Measurements from ENCODE around the gene ESAM. TPM values are rescaled to one million over a fixed set of nuclear protein-coding genes. Genes with fewer than 3 reads are reported as not detected.
A peak's percentile ranks its signal among the peaks of the same experiment; 100 is the strongest.

ESAM gene
- total RNA-seq, result 100 to 1,000 TPM in 1 of 2 donors, 10 to 100 TPM in 1; 54.2 to 116 TPM

GRCh38 chr11:124762105-124762623 is at the start of gene ESAM:
ESAM (minus strand) TSS chr11:124762290; CDS start chr11:124762154, 136 bp downstream.
- Histone ChIP-seq H3K27ac (peak within 1 kb of the TSS; percentile 81 to 83), H3K27me3 (replicated peaks; ENCODE audit: insufficient read depth) (no peaks in the 10 kb centered on the region), H3K4me1 (ENCODE audit: control insufficient read depth in 1 of 2, low read depth in 2 of 2) (peaks cover 11 to 51% of the 10 kb centered on the region in 2 donors), H3K36me3 (no peaks in the 10 kb centered on the region), H3K9me3 (no peaks in the 10 kb centered on the region), H3K4me3 (peak within 1 kb of the TSS; percentile 70)
- ATAC-seq (ENCODE audit: insufficient number of reproducible peaks, low FRiP score, low read depth) (no peak), DNase-seq (ENCODE audit: low spot score) (no peak)
- TF ChIP-seq CTCF (IDR thresholded peaks at IDR 0.05), result no peak

- H3K36me3 ChIP-seq, result no peaks in the 10 kb centered on the region
- H3K27me3 ChIP-seq (replicated peaks; ENCODE audit: insufficient read depth), result no peaks in the 10 kb centered on the region
- DNase-seq (ENCODE audit: low spot score) (no peak), ATAC-seq (ENCODE audit: insufficient number of reproducible peaks, low FRiP score, low read depth) (no peak)
- no peak overlapping the region for H3K4me3 ChIP-seq
- H3K4me1 ChIP-seq (ENCODE audit: control insufficient read depth in 1 of 2, low read depth in 2 of 2), result no peaks in the 10 kb centered on the region
- TF ChIP-seq CTCF (IDR thresholded peaks at IDR 0.05), result no peak
- no peaks in the 10 kb centered on the region for H3K9me3 ChIP-seq
- H3K27ac ChIP-seq, result no peak overlapping the region
Measured at GRCh38 chr11:124811399-124812125, 49.5 kb upstream of the ESAM start.

- ATAC-seq (ENCODE audit: insufficient number of reproducible peaks, low FRiP score, low read depth), result no peak
- no peaks in the 10 kb centered on the region for H3K27me3 ChIP-seq (replicated peaks; ENCODE audit: insufficient read depth)
- no peak for DNase-seq (ENCODE audit: low spot score)
- TF ChIP-seq CTCF (IDR thresholded peaks at IDR 0.05), result no peak
- no peaks in the 10 kb centered on the region for H3K9me3 ChIP-seq
- no peak overlapping the region for H3K4me3 ChIP-seq
- peaks cover 4% of the 10 kb centered on the region for H3K36me3 ChIP-seq
- H3K4me1 ChIP-seq (ENCODE audit: control insufficient read depth in 1 of 2, low read depth in 2 of 2), result no peaks in the 10 kb centered on the region
- no peak overlapping the region for H3K27ac ChIP-seq
Measured at GRCh38 chr11:124807660-124808270, 45.7 kb upstream of the ESAM start.

DNA sequence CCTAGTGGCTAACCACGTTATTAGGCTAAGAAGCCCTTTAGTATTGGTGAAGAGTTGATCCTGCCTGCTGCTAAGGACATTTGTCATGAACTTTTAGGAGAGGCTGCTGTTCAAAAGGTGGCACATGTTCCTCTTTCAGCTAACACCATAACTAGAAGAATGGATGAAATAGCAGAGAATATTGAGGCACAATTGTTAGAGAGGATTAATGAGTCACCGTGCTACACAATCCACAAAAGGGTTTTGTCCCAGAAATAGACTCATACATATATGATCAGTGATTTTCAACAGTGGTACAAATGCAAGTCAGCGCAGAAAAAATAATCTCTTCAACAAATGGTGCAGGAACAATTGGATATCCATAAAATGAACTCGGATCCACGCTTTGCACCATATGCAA is 45.1 kb upstream of the ESAM start:
- no peak for TF ChIP-seq CTCF (IDR thresholded peaks at IDR 0.05)
- no peaks in the 10 kb centered on the region for H3K9me3 ChIP-seq
- no peak overlapping the region for H3K4me3 ChIP-seq
- DNase-seq (ENCODE audit: low spot score) (no peak), ATAC-seq (ENCODE audit: insufficient number of reproducible peaks, low FRiP score, low read depth) (no peak)
- peaks cover 4% of the 10 kb centered on the region for H3K36me3 ChIP-seq
- no peak overlapping the region for H3K27ac ChIP-seq
- no peaks in the 10 kb centered on the region for H3K27me3 ChIP-seq (replicated peaks; ENCODE audit: insufficient read depth)
- no peaks in the 10 kb centered on the region for H3K4me1 ChIP-seq (ENCODE audit: control insufficient read depth in 1 of 2, low read depth in 2 of 2)

- no peak for ATAC-seq (ENCODE audit: insufficient number of reproducible peaks, low FRiP score, low read depth)
- DNase-seq (ENCODE audit: low spot score), result no peak
- H3K36me3 ChIP-seq, result peaks cover 4% of the 10 kb centered on the region
- no peak overlapping the region for H3K4me3 ChIP-seq
- no peaks in the 10 kb centered on the region for H3K9me3 ChIP-seq
- TF ChIP-seq CTCF (IDR thresholded peaks at IDR 0.05), result no peak
- no peaks in the 10 kb centered on the region for H3K27me3 ChIP-seq (replicated peaks; ENCODE audit: insufficient read depth)
- H3K4me1 ChIP-seq (ENCODE audit: control insufficient read depth in 1 of 2, low read depth in 2 of 2), result peaks cover 8% of the 10 kb centered on the region in 2 donors
- H3K27ac ChIP-seq, result no peak overlapping the region
Measured at GRCh38 chr11:124804884-124805283, 42.8 kb upstream of the ESAM start.
